ENCODE measurements around the gene PRR12.
A peak's percentile ranks its signal among the peaks of the same experiment; 100 is the strongest.

The PRR12 gene

DNA sequence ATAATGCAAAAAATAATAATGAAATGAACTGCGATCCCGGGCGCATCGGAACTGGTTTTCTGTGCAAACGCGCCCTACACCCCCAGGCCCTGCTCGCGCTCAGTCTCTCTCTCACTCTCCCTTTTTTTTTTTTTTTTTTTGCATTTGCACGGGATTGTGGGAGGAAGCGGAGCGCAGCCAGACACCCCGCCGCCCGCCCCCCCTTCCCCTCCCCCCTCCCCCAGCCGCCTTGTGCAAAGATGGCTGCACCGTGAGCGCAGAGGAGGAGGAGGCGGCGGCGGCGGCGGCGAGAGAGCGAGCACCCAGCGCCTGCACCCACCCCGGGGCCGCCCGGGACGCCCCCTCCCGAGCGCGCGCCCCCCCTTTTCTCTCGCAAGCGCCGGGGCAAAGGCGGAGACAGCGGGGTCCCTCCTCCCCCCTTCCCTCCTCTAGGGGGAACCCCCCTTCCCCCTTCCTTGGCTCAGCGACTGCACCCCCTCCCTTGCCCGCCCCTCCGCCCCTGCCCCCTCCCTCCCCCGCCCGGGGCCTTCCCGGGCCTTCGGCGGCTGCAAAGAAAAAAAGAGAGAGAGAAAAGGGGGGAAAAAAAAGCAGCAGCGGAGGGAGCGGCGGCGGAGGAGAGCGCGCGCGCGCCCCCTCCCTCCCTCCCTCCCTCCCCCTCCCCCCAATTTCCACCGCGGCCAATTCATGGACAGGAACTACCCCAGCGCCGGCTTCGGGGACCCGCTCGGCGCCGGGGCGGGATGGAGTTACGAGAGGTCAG lies at the start of gene PRR12:
TSS of gene PRR12 (plus strand) at position 212 of the 760 bp plus-strand sequence. CDS start at position 685, 473 bp downstream.
- peak within 1 kb of the TSS; percentile 86 for H3K4me3 ChIP-seq (ENCODE audit: low read depth, low read length)
- no peak for DNase-seq (ENCODE audit: low read depth)

GRCh38 chr19:49541914-49542313 lies 49.1 kb upstream of the PRR12 start:
- no peak for DNase-seq (ENCODE audit: low read depth)
- H3K4me3 ChIP-seq (ENCODE audit: low read depth, low read length), result no peak overlapping the region

GRCh38 chr19:49542446-49542845 lies 48.5 kb upstream of the PRR12 start:
- H3K4me3 ChIP-seq (ENCODE audit: low read depth, low read length), result no peak overlapping the region
- DNase-seq (ENCODE audit: low read depth), result no peak

DNA sequence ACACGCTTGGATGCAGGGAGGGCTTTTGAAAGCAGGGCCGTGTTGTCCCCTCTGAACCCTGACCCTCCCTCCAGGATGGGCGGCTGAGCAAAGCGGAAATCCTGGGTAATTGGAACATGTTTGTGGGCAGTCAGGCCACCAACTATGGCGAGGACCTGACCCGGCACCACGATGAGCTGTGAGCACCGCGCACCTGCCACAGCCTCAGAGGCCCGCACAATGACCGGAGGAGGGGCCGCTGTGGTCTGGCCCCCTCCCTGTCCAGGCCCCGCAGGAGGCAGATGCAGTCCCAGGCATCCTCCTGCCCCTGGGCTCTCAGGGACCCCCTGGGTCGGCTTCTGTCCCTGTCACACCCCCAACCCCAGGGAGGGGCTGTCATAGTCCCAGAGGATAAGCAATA lies 48.0 kb upstream of the PRR12 start:
- H3K4me3 ChIP-seq (ENCODE audit: low read depth, low read length), result no peak overlapping the region

DNA sequence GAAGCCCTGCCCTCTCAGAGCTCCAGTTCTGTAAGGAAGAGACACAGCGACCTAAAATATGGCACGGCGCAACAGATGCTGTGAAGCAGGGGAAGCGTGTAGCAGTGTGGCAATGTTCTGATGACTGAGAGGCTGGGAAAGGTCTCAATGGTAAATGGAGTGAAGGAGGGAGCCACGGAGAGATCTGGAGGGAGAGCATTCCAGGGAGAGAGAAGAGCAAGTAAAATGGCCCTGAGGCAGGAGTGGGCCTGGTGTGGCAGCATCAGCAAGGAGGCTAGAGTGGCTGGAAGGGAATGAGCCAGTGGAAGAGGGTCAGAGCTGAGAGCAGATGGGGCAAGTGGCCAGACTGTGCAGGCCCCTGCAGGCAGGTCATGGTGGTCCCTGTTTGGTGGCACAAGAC lies 46.8 kb upstream of the PRR12 start:
- no peak overlapping the region for H3K4me3 ChIP-seq (ENCODE audit: low read depth, low read length)
- no peak for DNase-seq (ENCODE audit: low read depth)

More for the DNA sequence above, 48.0 kb upstream of the PRR12 start:
- DNase-seq (ENCODE audit: low read depth), result no peak

DNA sequence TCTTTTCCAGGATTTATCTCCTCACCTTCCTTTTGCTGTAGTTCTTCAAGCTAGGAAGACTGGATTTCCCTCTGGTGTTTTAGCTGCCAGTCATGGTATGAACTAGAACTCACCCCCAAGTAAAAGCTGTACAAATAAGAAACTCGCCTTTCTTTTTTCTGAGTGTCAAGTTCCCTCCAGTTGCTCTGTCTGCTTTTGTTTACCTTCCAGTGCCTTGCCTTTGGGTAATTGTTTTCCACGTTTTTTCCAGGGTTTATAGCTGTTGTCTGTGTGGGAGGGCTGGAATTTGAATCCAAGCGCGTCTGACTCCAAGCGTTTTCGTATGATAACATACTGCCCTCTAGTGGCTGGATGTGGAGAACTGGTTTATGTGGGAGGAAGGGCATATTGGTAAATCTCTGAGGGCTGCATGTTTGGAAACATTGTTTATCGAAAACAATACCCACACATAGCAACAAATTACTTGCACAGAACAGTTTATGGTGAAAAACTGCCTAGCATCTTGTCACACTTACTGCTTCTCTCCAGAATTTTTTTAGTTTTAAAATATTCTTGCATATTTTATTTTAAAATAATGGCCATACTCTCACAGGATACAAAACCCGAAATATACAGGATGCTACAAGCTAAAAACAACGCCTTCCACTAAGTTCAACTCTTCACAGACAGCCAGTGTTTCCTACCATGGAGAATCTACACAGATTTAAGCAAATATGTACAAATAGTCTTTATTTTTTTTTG lies 44.0 kb upstream of the PRR12 start:
- DNase-seq (ENCODE audit: low read depth), result peak; percentile 69

GRCh38 chr19:49549045-49549444 lies 41.9 kb upstream of the PRR12 start:
- no peak for DNase-seq (ENCODE audit: low read depth)

More for the DNA sequence above, 44.0 kb upstream of the PRR12 start:
- H3K4me3 ChIP-seq (ENCODE audit: low read depth, low read length), result no peak overlapping the region

GRCh38 chr19:49551531-49551930 lies 39.5 kb upstream of the PRR12 start:
- DNase-seq (ENCODE audit: low read depth), result no peak
- H3K4me3 ChIP-seq (ENCODE audit: low read depth, low read length), result no peak overlapping the region

More at GRCh38 chr19:49549045-49549444, 41.9 kb upstream of the PRR12 start:
- H3K4me3 ChIP-seq (ENCODE audit: low read depth, low read length), result no peak overlapping the region

DNA sequence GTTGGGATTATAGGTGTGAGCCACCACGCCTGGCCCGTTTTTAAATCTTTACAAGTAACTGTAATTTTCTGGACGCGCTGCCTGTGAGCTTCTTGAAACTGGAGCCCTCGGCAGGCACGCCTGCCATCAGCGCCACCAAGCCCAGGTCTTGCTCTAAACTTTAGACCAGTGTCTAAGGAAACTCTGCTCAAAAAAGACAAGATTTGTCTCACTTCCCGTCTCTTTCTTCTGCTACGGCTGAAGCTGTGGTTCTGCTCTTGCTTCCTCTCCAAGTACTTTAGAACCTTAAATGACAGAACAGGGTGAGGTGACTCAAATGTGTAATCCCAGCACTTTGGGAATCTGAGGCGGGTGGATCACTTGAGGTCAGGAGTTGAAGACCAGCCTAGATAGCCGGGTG lies 38.2 kb upstream of the PRR12 start:
- no peak overlapping the region for H3K4me3 ChIP-seq (ENCODE audit: low read depth, low read length)
- no peak for DNase-seq (ENCODE audit: low read depth)

DNA sequence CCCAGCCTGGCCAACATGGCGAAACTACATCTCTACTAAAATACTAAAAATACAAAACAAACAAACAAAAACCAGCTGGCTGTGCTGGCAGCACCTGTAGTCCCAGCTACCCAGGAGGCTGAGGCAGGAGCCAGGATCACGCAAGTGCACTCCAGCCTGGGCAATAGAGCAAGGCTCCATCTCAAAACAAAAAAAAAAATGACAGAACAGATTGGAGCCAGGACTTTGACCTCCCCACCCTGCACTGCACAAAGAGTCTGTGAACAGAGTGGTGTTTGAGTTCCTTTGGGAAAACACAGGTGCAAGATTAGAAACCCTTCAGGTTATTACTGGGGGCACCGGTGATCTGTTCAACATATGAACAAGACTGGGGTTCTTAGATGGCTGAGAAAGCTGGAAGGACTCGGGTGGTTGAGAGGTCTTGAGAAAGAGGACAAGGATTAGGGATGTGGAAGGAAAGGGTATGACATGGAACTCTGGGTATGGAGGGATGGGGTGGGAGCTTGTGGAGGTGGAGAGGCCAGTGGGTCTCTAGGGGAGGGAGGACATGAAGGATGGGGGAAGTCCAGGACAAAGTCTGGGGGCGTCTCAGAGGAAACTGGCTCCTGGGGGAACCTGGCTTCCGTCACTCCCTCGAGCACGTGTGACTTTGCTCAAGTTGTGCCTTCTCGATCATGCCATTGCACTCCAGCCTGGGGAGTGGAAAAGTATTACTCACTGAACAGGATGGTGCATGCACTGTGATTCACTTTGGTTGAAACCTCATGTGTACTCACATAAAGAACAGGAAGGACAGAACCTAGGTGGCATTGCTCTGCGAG lies 37.3 kb upstream of the PRR12 start:
- no peak overlapping the region for H3K4me3 ChIP-seq (ENCODE audit: low read depth, low read length)
- DNase-seq (ENCODE audit: low read depth), result no peak

DNA sequence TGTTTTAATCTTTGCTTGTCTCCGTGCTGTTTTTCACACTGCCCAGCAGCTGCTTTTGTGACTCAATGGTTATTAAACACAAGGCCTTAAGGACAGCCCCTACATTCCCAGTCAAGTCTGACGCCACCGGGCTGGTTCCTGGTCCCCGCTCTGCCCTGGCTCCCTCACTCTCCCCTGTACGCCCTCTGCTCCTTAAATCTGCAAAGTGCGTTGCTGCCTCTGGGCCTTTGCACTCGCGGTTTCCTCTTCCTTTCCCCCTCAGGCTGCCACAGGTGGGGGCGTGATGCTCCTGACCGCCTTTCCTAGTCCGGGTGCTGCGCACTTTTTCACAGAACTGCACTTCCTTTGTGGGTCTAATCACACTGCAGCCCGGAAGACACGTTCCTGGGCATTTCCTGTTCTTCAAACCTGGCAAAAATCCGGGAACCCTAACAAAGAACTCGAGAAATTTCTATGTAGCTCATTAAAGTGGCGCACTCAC lies 36.2 kb upstream of the PRR12 start:
- H3K4me3 ChIP-seq (ENCODE audit: low read depth, low read length), result no peak overlapping the region
- no peak for DNase-seq (ENCODE audit: low read depth)

DNA sequence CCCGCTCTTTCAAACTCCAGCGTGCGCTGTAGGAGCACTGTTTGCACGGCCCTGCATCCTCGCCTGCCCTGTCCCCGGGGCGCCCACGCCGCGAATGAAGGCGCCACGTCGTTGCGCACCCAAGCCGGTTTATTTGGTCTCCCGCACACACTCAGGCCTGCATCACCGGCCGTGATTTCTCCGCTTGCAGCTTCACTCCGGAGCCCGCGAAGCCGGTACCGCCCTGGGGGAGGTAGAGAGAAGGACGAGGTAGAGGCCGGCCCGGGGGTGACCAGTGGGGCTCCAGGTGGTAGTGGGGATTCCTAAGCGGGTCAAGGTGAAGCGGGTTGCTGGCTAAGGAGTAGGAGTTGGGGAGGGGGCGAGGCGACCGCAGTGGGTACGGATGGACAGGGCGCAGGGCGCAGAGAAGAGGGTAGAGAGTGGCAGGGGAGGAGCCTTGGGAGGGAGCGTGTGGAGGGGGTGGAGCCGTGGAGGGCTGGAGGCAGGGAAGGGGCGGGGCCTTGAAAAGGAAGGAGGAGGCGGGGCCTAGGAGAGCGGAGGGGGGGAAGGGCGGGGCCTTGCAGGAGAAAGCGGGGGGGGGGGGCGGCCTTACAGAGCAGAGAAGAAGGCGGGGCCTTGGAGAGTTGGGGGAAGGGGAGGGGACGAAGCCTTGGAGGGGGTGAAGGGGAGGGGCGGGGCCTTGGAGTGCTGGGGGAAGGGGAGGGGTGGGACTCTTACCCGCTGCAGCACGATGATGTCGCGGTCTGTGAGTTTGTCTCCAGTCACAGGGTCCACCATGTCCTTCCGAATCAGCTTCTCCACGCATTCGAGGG lies 35.2 kb upstream of the PRR12 start:
- no peak overlapping the region for H3K4me3 ChIP-seq (ENCODE audit: low read depth, low read length)
- no peak for DNase-seq (ENCODE audit: low read depth)

DNA sequence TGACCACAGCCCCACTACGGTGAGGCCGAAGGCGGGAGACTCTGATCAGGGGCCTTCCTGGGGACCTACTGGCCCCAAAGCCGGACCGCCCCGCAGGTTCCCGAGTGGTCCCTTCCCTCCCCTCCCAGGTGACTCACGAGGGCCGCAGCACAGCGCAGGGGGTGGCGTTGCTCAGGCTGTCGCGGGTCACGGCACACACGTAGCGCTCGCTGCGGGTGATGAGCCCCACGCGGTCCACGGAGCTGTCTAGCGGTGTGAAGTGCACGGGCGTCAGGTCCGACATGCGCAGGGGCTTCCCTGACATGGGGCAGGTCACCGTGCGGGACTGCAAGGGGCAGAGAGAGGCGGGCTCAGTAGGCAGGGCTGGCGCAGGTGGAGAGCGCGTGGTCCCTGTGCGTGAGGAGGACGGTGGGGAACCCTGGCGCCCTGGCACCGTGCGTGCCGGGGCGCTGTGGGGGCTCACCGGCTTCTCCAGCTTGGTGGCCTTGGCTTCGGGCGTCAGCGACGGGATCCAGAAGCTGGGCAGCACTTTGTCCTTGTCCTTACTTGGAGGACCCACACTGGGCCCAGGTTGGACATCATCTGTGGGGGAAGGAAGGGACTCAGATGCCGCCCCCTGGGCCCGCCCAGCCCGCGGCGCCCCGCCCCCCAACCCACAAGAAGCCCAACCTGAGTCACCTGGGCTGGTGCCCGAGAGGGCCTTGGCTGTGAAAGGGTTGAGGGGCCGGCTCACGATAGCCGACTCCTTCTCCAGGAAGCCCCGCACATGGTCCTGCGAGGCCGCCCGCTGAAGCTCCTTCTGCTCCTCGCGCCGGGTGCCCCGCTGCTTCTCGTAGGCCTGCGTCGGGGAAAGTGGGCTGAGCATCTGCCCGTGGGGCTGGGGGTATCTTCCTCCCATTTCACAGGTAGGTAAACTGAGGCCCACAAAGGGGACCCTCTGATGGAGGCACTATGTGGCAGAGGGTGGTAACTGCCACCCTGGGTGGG lies 34.3 kb upstream of the PRR12 start:
- no peak overlapping the region for H3K4me3 ChIP-seq (ENCODE audit: low read depth, low read length)
- no peak for DNase-seq (ENCODE audit: low read depth)

GRCh38 chr19:49557641-49558325 lies 33.2 kb upstream of the PRR12 start:
- no peak overlapping the region for H3K4me3 ChIP-seq (ENCODE audit: low read depth, low read length)
- no peak for DNase-seq (ENCODE audit: low read depth)

DNA sequence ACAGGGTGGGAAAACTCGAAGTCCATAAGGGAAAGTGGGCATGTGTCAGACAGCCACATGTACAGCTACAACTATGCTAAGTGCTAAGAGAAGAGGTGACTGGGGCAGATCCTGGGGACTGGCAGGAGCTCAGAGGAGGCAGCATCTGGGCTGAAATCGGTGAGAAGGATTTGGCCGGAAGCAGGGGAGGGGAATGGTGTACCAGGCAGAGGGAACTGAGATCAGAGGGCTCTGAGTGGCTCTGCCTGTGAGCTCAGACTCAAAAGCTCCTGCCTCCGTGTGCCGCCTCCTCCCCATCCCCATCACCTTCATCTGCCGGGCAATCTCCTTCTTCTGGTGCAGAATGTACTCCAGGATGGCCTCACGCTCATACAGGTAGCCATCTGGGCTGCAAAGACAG lies 32.4 kb upstream of the PRR12 start:
- H3K4me3 ChIP-seq (ENCODE audit: low read depth, low read length), result no peak overlapping the region
- DNase-seq (ENCODE audit: low read depth), result no peak

DNA sequence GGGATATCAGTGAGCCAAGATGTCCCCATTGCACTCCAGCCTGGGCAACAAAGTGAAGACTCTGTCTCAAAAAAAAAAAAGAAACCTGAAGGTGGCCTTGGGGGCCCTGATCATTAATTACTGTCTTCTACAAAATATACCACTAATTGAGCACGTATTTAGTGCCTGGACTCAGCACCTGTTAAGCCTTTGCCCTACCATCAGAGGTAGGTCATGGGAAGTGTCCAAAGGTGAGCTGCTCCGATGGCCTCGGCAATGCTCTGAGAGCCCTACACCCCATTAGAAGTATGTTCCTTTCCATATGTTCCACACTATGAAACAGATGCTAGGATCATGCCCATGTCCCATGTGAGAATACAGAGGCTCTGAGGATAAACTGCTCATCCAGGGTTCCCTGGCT lies 31.5 kb upstream of the PRR12 start:
- H3K4me3 ChIP-seq (ENCODE audit: low read depth, low read length), result no peak overlapping the region
- DNase-seq (ENCODE audit: low read depth), result no peak

DNA sequence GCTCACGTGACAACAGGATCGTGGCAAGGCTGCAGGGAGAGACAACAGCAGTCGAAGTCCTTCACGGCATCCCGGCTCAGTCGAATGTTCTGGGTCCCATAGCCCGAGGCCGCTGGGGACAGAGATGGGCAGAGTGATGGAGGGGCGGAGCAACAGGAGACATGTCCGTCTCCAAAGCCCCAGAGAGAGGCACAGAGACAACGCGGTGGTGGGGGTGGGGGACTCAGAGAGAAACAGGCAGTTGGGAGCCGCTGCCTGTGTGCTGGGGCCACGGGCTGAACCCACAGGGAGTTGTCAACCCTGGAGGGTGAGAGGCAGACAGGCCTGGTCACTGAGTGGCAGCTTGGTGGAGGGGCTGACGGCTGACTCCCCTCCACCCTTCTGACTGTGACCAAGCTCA lies 31.1 kb upstream of the PRR12 start:
- no peak for DNase-seq (ENCODE audit: low read depth)
- no peak overlapping the region for H3K4me3 ChIP-seq (ENCODE audit: low read depth, low read length)

Measured in skeletal muscle cell (primary cell).